Measurements from ENCODE around the gene PPP1R13B. TPM values are rescaled to one million over a fixed set of nuclear protein-coding genes. Genes with fewer than 3 reads are reported as not detected.

The PPP1R13B gene
- total and polyA plus RNA-seq, 8 donors: 20.9 to 33.9 (median 26.9) TPM

DNA sequence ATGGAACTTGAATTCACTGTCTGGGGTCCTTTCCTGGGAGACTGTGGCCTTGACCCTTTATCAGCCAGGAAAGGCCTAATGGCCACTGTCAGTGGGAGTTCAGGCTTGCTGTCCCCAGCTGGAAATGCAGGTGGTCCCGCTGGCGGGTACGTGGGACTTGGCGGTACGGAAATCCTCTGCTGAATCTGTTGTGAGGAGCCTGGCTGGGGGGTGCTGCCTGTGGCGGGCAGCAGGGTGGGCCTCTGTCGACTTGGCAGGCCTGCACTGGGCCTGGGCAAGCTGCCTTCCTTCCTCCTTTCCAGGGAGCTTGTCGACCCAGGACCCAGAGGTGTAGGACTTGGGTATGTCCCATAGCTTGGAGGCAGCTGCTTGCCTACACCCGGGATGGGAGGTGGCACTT lies 105.5 kb downstream of the PPP1R13B start:
- peaks cover 0 to 62% (median 12%) of the 10 kb centered on the region in 3 donors for H3K36me3 ChIP-seq
- H3K27me3 ChIP-seq: no peaks in the 10 kb centered on the region
- intact Hi-C loops (cut with DNase I): no loop called here
- no peak for ATAC-seq
- no peaks in the 10 kb centered on the region for H3K9me3 ChIP-seq
- H3K27ac ChIP-seq: no peak overlapping the region
- H3K4me3 ChIP-seq: no peak overlapping the region
- TF ChIP-seq, protein P1, sequence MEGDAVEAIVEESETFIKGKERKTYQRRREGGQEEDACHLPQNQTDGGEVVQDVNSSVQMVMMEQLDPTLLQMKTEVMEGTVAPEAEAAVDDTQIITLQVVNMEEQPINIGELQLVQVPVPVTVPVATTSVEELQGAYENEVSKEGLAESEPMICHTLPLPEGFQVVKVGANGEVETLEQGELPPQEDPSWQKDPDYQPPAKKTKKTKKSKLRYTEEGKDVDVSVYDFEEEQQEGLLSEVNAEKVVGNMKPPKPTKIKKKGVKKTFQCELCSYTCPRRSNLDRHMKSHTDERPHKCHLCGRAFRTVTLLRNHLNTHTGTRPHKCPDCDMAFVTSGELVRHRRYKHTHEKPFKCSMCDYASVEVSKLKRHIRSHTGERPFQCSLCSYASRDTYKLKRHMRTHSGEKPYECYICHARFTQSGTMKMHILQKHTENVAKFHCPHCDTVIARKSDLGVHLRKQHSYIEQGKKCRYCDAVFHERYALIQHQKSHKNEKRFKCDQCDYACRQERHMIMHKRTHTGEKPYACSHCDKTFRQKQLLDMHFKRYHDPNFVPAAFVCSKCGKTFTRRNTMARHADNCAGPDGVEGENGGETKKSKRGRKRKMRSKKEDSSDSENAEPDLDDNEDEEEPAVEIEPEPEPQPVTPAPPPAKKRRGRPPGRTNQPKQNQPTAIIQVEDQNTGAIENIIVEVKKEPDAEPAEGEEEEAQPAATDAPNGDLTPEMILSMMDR (IDR thresholded peaks at IDR 0.05): no peak
- FAIRE-seq: no peak
- H3K4me1 ChIP-seq: no peaks in the 10 kb centered on the region
- DNase-seq: peak in 1 of 6 donors; percentile 8
- 82 to 87% methylated on average over 9 of the region's 9 CpGs for WGBS, 2 donors

DNA sequence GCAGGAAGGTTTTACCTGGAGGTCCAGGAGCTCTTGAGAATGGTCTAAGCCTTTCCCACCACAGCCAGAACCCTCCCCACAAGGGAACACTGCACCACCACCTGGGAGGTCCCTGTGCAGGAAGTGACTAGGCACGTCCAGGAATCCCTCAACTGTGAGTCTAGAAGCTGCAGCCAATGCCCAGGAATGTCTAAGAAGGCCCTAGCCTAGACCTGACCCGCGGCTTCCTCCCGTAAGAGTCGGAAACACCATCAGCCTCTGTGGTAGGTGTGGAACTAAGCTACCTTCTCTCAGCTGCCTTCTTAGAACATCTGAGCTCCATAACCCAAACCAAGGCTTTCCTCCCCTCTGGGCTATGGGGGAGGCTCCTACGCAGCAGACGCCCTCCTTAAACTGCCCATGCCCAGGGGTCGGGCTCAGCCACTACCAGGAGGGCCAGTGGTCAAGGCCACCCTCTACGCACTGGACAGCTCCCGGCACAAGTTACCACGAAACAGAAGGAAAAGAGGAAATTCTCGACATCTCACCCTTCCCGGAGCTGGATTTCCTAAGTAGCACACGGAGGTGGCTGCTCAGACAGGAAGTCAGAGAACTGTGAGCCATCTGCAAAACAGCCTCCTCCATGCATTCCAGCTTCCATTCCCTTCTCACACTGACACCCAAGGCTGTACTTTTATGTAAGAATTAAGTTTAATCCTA lies 106.2 kb downstream of the PPP1R13B start:
- intact Hi-C loops (cut with DNase I): no loop called here
- Histone ChIP-seq H3K9me3 (no peaks in the 10 kb centered on the region), H3K27ac (no peak overlapping the region), H3K27me3 (no peaks in the 10 kb centered on the region), H3K4me1 (no peaks in the 10 kb centered on the region), H3K4me3 (no peak overlapping the region), H3K36me3 (peaks cover 0 to 69% (median 12%) of the 10 kb centered on the region in 3 donors)
- FAIRE-seq (no peak), ATAC-seq (no peak), DNase-seq (peak in 1 of 6 donors; percentile 5)
- TF ChIP-seq, protein P1 (IDR thresholded peaks at IDR 0.05): no peak
- WGBS, 2 donors: 88 to 89% methylated on average over 13 to 14 of the region's 14 CpGs

- peaks cover 0 to 60% (median 12%) of the 10 kb centered on the region in 3 donors for H3K36me3 ChIP-seq
- no peaks in the 10 kb centered on the region for H3K9me3 ChIP-seq
- intact Hi-C loops (cut with DNase I): loop anchor here in 1 of 3 donors (10.0 kb wide), 1 partner anchor 175 kb away; no protein-coding TSS in a partner anchor
- H3K4me1 ChIP-seq: no peaks in the 10 kb centered on the region
- WGBS, 2 donors: 92 to 94% methylated on average over 29 to 30 of the region's 30 CpGs
- H3K27ac ChIP-seq: no peak overlapping the region
- TF ChIP-seq, protein P1 (IDR thresholded peaks at IDR 0.05): no peak
- no peak overlapping the region for H3K4me3 ChIP-seq
- H3K27me3 ChIP-seq: no peaks in the 10 kb centered on the region
- DNase-seq: peak in 2 of 6 donors; percentile 7 to 62
- no peak for ATAC-seq
- no peak for FAIRE-seq
Observed at GRCh38 chr14:103739793-103740501, 107.4 kb downstream of the PPP1R13B start.

DNA sequence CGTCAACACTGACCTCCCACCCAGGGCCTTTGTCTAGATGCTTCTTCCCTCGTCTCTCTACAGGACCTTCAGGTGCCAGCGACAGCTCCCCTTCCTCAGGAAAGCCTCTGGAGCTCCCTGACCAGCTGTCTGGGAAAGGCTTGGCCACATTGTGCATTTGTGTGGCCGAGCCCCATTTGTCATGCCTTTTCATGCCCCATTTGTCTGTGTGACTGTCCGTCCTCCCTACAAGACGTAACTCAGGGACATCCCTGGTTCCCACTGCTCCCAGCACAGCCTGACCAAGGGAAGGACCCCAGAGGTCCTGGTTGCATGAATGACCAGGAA lies 107.9 kb downstream of the PPP1R13B start:
- 88 to 94% methylated on average over 6 of the region's 6 CpGs for WGBS, 2 donors
- TF ChIP-seq, protein P1 (IDR thresholded peaks at IDR 0.05): no peak
- no peaks in the 10 kb centered on the region for H3K9me3 ChIP-seq
- intact Hi-C loops (cut with DNase I): loop anchor here in 1 of 3 donors (10.0 kb wide), 1 partner anchor 175 kb away; no protein-coding TSS in a partner anchor
- ATAC-seq (no peak), FAIRE-seq (no peak), DNase-seq (no peak)
- H3K36me3 ChIP-seq: peaks cover 0 to 55% (median 12%) of the 10 kb centered on the region in 3 donors
- no peak overlapping the region for H3K4me3 ChIP-seq
- no peaks in the 10 kb centered on the region for H3K27me3 ChIP-seq
- no peak overlapping the region for H3K27ac ChIP-seq
- H3K4me1 ChIP-seq: no peaks in the 10 kb centered on the region
